Osteoblast (primary cell): ENCODE results near the gene FAM76A. TPM values are rescaled to one million over a fixed set of nuclear protein-coding genes. Genes with fewer than 3 reads are reported as not detected.

Experiments used
- DNase-seq: peaks from one replicate; pipeline ENCODE4 v3.0.0; 2011; ENCODE audit warnings: low spot score, mixed read lengths; ENCODE audit not compliant: insufficient read length; ENCODE audit errors: missing footprints
- H2AFZ ChIP-seq: 2 replicates; pipeline ENCODE4 v1.6.0; 2011; ENCODE audit warnings: mild to moderate bottlenecking, low read length
- H3K27ac ChIP-seq: 2 replicates; pipeline ENCODE4 v1.5.1; 2011; ENCODE audit warnings: mild to moderate bottlenecking, low read depth, low read length, moderate library complexity
- H3K27me3 ChIP-seq: 2 replicates; pipeline ENCODE4 v1.6.0; 2012; ENCODE audit warnings: mild to moderate bottlenecking, control low read depth, inconsistent platforms, low read length, moderate library complexity; ENCODE audit not compliant: insufficient read depth
- H3K36me3 ChIP-seq: 2 replicates; pipeline ENCODE4 v1.5.1; 2011; ENCODE audit warnings: mild to moderate bottlenecking, low read length, control low read depth, moderate library complexity; ENCODE audit not compliant: insufficient read depth
- H3K4me1 ChIP-seq: 2 replicates; pipeline ENCODE4 v1.5.1; 2011; ENCODE audit warnings: mild to moderate bottlenecking, low read length, control low read depth, moderate library complexity; ENCODE audit not compliant: insufficient read depth
- H3K4me2 ChIP-seq: 2 replicates; pipeline ENCODE4 v1.6.0; 2011; ENCODE audit warnings: mild to moderate bottlenecking, low read length; ENCODE audit not compliant: insufficient read depth
- H3K4me3 ChIP-seq: fragments of 200-600 bp; sonication (generic); 3 replicates; pipeline ENCODE4 v1.5.1; 2012; ENCODE audit warnings: mild to moderate bottlenecking, low read length, inconsistent platforms; ENCODE audit not compliant: insufficient read depth
- H3K79me2 ChIP-seq: 2 replicates; pipeline ENCODE4 v1.6.0; 2012; ENCODE audit warnings: mild to moderate bottlenecking, low read length, control low read depth, inconsistent platforms; ENCODE audit not compliant: insufficient read depth
- H3K9me3 ChIP-seq: 2 replicates; pipeline ENCODE4 v1.5.1; 2011; ENCODE audit warnings: low read depth, low read length, control low read depth
- H4K20me1 ChIP-seq: 2 replicates; pipeline ENCODE4 v1.6.0; 2012; ENCODE audit warnings: mild to moderate bottlenecking, low read length, control low read depth; ENCODE audit not compliant: insufficient read depth
- total RNA-seq: library from RNA; depleted of rRNA; stranded (reverse); fragments of >200 nt; gene quantifications from 2 replicates; pipeline ENCODE4 v1.2.3, GENCODE V29; 2012
- TF ChIP-seq, protein P1 (sequence below): IDR thresholded peaks from 2 replicates; pipeline ENCODE4 v1.5.1; 2011; ENCODE audit warnings: mild to moderate bottlenecking, low read depth, low read length, moderate library complexity; ENCODE audit errors: extremely low read depth

The FAM76A gene
- total RNA-seq, 1 donor, result 22.8 TPM

DNA sequence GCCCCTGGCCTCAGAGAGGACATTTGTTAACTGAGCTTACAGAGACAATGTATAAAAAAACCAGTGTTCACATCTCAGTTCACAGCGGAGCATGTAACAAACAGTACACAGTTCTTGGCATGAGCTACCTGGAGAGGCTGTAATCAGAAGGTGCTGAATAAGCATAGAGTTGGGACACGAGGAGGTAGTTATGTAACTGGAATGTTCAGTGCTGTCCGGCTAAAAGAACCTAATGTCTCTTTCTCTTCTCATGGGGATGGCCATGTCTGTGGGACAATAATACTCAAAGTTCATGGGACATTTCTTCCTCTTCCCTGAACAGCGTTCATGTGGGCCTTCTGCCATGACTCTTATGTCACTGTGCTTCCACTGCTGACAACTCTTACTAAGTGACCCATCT is 30.1 kb downstream of the FAM76A start:
- TF ChIP-seq, protein P1, sequence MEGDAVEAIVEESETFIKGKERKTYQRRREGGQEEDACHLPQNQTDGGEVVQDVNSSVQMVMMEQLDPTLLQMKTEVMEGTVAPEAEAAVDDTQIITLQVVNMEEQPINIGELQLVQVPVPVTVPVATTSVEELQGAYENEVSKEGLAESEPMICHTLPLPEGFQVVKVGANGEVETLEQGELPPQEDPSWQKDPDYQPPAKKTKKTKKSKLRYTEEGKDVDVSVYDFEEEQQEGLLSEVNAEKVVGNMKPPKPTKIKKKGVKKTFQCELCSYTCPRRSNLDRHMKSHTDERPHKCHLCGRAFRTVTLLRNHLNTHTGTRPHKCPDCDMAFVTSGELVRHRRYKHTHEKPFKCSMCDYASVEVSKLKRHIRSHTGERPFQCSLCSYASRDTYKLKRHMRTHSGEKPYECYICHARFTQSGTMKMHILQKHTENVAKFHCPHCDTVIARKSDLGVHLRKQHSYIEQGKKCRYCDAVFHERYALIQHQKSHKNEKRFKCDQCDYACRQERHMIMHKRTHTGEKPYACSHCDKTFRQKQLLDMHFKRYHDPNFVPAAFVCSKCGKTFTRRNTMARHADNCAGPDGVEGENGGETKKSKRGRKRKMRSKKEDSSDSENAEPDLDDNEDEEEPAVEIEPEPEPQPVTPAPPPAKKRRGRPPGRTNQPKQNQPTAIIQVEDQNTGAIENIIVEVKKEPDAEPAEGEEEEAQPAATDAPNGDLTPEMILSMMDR, result no peak
- DNase-seq, result no peak
- H3K4me1 ChIP-seq, result no peaks in the 10 kb centered on the region
- H3K36me3 ChIP-seq, result peaks cover 33% of the 10 kb centered on the region
- H3K79me2 ChIP-seq, result no peaks in the 10 kb centered on the region
- H3K4me3 ChIP-seq, result no peak overlapping the region
- H3K27me3 ChIP-seq, result no peaks in the 10 kb centered on the region
- H3K27ac ChIP-seq, result no peak overlapping the region
- no peaks in the 10 kb centered on the region for H4K20me1 ChIP-seq
- H3K4me2 ChIP-seq, result no peak overlapping the region
- no peaks in the 10 kb centered on the region for H3K9me3 ChIP-seq
- H2AFZ ChIP-seq, result no peak overlapping the region

DNA sequence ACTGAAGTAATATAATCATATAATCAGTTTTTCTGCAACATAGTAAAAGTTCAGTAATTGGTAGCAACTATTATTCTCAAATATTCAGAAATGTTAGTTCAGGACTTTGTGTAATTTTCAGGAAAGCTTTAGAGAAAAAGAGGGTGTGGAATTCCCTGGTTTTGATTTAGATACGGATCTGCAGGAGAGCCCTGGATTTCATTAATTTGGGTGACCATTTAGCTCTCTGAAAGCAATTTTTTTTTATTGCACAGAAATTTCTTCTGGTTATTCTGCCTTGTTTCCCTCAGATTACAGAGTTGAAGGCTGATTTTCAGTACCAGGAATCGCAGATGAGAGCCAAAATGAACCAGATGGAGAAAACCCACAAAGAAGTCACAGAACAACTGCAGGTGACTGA is 33.5 kb downstream of the FAM76A start:
- Histone ChIP-seq H3K79me2 (no peaks in the 10 kb centered on the region), H3K4me3 (no peak overlapping the region), H3K27ac (no peak overlapping the region), H3K9me3 (no peaks in the 10 kb centered on the region), H2AFZ (no peak overlapping the region), H3K4me2 (no peak overlapping the region), H3K4me1 (no peaks in the 10 kb centered on the region), H4K20me1 (no peaks in the 10 kb centered on the region), H3K36me3 (peaks cover 28% of the 10 kb centered on the region), H3K27me3 (no peaks in the 10 kb centered on the region)
- TF ChIP-seq, protein P1, result no peak
- no peak for DNase-seq

DNA sequence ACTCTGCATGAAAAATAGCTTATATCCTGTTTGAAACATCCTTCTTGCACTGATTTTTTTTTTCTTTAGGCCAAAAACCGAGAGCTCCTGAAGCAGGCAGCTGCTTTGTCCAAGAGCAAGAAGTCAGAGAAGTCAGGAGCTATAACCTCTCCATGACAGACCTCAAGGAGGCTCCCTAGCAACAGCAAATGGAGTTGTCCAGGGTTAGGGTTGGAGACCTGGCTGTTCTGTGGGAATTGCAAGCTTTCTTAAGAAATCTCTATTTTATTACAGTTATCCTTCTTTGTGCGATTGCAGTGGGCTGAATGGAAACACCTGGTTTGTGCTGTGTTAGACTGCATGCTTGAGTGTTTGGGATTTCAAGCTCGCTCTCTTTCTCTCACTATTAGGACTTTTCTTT is 34.7 kb downstream of the FAM76A start:
- TF ChIP-seq, protein P1, result no peak
- H3K4me2 ChIP-seq, result no peak overlapping the region
- H3K27me3 ChIP-seq, result no peaks in the 10 kb centered on the region
- no peak overlapping the region for H2AFZ ChIP-seq
- no peak overlapping the region for H3K4me3 ChIP-seq
- DNase-seq, result no peak
- no peaks in the 10 kb centered on the region for H3K4me1 ChIP-seq
- H4K20me1 ChIP-seq, result no peaks in the 10 kb centered on the region
- no peak overlapping the region for H3K27ac ChIP-seq
- H3K79me2 ChIP-seq, result no peaks in the 10 kb centered on the region
- H3K36me3 ChIP-seq, result peaks cover 25% of the 10 kb centered on the region
- no peaks in the 10 kb centered on the region for H3K9me3 ChIP-seq

DNA sequence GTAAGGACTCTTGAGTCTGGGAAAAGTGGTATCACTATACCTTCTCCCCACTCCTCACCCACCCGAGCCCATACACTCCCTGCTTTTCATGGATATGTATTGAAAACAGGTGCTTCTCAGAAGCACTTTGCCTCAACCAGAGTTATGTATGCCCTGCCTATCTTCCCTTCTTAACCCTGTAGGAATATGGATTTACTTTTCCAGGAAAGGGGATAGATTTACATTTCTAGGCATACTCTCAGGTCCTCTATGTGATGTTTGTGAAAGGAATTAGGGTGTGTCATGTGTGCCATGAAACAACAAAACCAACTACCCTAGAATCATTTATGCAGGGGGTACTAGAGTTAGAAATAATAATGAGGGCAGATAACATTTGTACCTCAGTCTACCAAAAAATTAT is 36.3 kb downstream of the FAM76A start:
- Histone ChIP-seq H3K27me3 (no peaks in the 10 kb centered on the region), H3K4me1 (no peaks in the 10 kb centered on the region), H4K20me1 (no peaks in the 10 kb centered on the region), H3K4me3 (no peak overlapping the region), H3K27ac (no peak overlapping the region), H3K79me2 (no peaks in the 10 kb centered on the region), H3K9me3 (no peaks in the 10 kb centered on the region), H3K36me3 (peaks cover 14% of the 10 kb centered on the region), H3K4me2 (no peak overlapping the region), H2AFZ (no peak overlapping the region)
- TF ChIP-seq, protein P1, result no peak
- DNase-seq, result no peak
